Activated naive CD4-positive, alpha-beta T cell treated with anti-CD3 and anti-CD28 coated beads, Interleukin-2, amount 50 U/mL, for 16 hours (primary cell): ENCODE results near the gene DHX30.
"Not testable (repeated sequence)": the region's sequence is repeated elsewhere in the genome, so short reads cannot be mapped to it uniquely, and the experiment has no call there.

Source experiments
- DNase-seq: peaks from one replicate; pipeline ENCODE4 v3.0.0-alpha.2; 2020

DHX30 gene, protein sequence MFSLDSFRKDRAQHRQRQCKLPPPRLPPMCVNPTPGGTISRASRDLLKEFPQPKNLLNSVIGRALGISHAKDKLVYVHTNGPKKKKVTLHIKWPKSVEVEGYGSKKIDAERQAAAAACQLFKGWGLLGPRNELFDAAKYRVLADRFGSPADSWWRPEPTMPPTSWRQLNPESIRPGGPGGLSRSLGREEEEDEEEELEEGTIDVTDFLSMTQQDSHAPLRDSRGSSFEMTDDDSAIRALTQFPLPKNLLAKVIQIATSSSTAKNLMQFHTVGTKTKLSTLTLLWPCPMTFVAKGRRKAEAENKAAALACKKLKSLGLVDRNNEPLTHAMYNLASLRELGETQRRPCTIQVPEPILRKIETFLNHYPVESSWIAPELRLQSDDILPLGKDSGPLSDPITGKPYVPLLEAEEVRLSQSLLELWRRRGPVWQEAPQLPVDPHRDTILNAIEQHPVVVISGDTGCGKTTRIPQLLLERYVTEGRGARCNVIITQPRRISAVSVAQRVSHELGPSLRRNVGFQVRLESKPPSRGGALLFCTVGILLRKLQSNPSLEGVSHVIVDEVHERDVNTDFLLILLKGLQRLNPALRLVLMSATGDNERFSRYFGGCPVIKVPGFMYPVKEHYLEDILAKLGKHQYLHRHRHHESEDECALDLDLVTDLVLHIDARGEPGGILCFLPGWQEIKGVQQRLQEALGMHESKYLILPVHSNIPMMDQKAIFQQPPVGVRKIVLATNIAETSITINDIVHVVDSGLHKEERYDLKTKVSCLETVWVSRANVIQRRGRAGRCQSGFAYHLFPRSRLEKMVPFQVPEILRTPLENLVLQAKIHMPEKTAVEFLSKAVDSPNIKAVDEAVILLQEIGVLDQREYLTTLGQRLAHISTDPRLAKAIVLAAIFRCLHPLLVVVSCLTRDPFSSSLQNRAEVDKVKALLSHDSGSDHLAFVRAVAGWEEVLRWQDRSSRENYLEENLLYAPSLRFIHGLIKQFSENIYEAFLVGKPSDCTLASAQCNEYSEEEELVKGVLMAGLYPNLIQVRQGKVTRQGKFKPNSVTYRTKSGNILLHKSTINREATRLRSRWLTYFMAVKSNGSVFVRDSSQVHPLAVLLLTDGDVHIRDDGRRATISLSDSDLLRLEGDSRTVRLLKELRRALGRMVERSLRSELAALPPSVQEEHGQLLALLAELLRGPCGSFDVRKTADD

GRCh38 chr3:47802734-47803479 lies at the start of gene DHX30:
DHX30 (plus strand) TSS chr3:47803138; CDS start chr3:47810684, 7,546 bp downstream.
- peak; percentile 87 for DNase-seq

DNA sequence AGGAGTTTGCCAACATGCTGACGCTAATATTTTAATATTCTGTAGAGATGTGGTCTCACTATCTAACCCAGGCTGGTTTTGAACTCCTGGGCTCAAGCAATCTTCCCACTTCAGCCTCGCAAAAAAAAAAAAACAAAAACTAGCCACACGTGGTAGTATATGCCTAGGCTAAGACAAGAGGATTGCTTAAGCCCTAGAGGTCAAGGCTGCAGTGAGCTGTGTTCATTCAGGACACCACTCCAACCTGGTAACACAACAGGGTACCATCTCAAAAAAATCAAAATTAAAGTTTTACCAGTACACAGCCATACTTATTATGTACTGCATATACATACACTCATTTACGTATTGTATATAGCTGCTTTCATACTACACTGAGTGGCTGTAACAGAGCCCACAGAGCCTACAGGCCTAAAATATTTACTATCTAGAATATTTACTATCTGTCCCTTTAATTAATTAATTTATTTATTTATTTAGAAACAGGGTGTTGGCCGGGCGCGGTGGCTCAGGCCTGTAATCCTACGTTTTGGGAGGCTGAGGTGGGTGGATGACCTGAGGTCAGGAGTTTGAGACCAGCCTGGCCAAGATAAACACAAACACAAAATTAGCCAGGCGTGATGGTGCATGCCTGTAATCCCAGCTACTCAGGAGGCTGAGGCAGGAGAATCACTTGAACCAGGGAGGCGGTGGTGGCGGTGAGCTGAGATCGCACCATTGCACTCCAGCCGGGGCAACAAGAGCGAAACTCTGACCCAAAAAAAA lies 44.5 kb upstream of the DHX30 start:
- no peak for DNase-seq

- not testable (repeated sequence) for DNase-seq
These were observed 42.7 kb upstream of the DHX30 start for GRCh38 chr3:47760207-47760606.

DNA sequence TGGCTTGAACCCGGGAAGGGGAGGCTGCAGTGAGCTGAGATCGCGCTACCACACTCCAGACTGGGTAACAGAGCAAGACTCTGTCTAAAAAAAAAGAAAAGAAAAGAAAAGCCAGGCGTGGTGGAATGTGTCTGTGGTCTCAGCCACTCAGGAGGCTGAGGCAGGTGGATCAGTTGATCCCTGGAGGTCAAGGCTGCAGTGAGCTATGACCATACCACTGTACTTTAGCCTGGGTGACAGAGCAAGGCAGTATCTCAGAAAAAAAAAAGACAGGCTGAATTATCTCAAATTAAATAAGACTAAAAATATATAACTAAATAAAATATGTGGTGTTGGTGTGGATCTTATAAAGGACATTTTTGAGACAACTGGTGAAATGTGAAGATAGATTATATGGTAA lies 41.9 kb upstream of the DHX30 start:
- no peak for DNase-seq

GRCh38 chr3:47762233-47762632 lies 40.7 kb upstream of the DHX30 start:
- no peak for DNase-seq

DNA sequence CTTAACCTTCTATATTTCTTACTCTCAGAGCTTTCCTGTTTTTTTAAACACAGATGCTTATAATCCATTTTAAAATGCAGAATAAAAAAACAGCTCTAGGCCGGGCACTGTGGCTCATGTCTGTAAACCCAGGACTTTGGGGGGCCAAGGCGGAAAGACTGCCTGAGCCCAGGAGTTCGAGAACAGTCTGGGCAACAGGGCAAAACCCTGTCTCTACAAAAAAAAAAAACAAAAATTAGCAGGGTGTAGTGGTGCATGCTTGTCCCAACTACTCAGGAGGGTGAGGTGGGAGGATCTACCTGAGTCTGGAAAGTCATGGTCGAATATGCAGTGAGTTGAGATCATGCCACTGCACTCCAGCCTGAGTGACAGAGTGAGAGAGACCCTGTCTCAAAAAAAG lies 36.8 kb upstream of the DHX30 start:
- no peak for DNase-seq

- DNase-seq: no peak
These were observed 30.9 kb upstream of the DHX30 start for GRCh38 chr3:47772047-47772446.

DNA sequence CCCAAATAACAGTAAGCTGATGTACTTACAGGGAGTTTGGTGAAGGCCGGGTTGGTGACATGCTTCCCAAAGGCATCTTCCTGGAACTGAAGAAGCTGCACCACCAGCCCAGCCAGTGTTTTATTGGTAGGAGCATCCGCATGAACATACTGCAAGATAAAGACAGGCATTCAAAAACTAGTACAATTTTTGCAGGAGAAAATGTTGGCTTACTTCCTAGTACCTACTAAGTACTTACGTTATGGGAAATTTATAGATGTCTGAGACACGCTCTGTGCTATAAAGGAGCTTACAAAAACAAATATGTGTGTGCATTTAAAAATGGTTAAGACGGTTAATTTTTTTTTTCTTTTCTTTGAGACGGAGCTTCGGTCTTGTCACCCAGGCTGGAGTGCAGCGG lies 30.1 kb upstream of the DHX30 start:
- no peak for DNase-seq

DNA sequence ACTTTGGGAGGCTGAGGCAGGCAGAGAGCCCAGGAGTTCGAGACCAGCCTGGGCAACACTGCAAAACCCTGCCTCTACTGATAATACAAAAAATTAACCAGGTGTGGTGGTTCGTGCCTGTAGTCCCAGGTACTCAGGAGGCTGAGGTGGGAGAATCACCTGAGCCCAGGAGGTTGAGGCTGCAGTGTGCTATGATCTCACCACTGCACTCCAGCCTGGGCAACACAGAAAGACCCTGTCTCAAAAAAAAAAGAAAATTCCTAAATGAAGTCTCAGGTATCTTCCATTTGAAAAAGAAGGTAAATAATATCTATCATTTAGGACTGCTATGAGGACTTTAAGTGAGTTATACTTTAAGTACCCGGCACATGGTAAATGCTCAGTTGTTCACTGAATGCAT lies 24.2 kb upstream of the DHX30 start:
- DNase-seq: no peak

DNA sequence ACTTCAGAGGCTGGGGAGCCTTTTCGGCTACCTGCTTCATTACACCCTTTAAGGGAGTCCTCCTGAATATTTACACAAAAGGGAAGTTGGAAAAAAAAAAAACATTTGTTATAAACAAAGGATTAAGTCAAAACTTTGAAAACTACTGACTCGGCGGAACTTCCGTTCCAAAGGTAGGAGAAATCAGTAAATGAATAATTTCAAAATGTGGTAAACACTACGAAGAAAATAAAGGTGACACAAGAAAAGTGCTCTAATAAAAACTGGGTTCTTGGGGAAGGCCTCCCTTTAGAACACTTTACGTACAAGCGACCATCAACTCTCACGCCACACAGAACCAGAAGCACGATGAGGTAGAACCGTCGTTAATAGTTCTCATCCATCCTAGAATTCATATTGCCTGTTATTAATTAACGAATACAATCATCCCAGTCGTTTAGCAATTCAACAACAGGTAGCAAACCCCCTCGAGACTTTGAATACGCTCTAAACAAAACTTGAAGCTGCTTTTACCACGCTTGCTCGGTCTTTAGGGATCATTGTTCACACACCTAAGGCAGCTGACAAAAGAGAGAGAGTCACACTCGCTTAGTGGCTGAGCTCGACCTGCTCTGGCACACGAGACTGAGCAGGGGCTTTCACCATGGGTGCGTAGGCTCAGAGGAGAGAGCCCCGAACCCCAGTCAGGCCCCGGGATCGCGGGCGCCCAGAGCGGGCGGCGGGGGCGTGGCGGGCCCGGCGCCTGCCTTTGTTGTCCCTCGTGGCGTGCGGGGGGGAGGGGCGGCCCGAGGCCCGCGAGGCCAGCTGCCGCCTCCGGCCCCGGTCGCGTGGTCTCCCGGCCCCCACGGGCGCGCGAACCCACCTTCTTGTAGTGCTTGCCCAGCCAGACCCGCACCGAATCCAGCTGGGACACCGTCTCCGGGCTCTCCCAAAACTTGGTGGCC lies 21.9 kb upstream of the DHX30 start:
- DNase-seq: peak; percentile 71

DNA sequence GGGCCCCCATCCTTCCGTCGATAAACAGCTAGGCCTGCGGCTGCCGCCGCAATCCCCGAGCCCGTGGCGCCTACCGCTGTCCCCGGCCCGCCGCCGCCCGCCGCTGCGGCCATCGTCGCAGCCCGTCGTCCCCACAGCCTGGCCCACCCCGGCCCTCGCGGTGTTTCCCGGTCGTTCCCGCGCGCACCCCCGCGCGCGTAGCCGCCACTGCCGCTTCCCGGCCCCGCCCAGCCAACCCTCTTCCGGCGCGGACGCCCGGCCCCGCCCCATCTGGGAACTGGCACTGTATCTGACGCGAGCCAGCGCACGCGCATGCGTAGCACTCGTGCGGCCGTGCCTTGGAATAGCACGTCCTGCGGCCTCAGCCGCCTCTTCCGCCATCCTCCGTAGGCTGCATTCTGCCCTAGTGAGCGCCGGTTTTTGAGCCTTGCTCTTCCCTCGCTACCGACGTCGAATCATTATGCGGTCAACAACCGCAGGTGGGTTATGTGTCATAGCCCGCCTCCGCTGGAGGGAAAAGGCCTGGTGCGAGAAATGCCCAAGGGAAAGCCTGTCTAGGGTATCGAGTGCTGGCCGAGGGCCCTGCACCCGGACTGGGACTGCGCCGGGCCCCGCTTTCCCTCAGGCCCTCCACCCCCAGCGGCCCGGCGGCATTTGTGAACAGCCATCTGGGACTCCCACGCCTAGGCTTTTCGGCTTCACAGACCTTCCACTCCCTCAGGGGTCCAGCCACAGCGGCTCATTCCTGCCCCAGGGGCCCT lies 21.1 kb upstream of the DHX30 start, which contains the start of gene SMARCC1:
TSS of gene SMARCC1 (minus strand) at position 209 of the 761 bp plus-strand sequence. CDS start at position 113, 96 bp downstream.
- peak; percentile 97 for DNase-seq

- no peak for DNase-seq
These were observed 20.3 kb upstream of the DHX30 start for GRCh38 chr3:47782446-47783308.

DNA sequence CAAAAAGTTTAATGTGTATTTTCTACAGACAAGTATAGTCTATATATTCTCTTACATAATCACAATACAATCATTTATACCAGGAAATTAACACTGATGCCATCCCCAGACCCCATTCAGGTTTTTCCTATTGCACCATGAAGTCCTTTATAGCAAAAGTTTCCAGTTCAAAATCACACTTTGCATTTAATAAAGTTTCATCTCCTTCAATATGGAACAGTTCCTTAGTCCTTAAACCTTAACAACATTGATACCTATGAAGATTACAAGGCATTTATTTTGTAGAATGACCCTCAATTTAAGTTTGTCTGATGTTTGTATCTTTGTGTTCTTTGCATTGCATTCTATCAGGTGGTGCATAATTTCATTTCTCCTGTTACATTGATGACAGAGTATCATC lies 19.3 kb upstream of the DHX30 start:
- no peak for DNase-seq

GRCh38 chr3:47791193-47791855 lies 11.6 kb upstream of the DHX30 start:
- no peak for DNase-seq

DNA sequence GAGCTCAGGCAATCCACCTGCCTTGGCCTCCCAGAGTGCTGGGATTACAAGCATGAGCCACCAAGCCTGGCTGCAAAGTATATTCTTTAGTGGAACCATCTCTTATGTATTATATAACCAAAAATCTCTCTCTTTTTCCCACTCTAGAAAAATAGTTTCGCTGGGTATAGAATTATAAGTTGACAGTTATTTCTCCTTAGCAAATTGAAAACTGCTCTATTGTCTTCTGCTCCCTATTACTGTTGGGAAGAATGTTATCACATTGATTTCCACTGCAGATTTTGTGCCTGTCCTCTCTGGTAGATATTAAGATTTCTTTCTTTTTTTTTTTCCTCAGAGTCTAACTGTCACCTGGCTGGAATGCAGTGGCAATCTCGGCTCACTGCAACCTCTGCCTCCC lies 10.2 kb upstream of the DHX30 start:
- no peak for DNase-seq

DNA sequence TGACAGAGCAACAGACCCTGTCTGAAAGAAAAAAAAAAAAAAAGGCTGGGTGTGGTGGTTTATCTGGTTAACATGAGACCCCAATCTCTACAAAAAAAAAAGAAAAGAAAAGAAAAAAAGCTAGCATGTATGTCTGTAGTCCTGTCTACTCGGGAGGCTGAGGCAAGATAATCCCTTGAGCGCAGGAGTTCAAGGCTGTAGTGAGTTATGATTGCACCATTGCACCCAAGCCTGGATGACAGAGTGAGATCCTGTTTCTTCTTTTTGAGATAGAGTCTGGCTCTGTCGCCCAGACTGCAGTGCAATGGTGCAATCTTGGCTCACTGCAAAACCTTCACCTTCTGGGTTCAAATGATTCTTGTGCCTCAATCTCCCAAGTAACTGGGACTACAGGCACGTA lies 8.4 kb upstream of the DHX30 start:
- no peak for DNase-seq

- no peak for DNase-seq
These were observed 3.2 kb upstream of the DHX30 start for GRCh38 chr3:47799733-47800132.

- DNase-seq: no peak
These were observed 615 bp downstream of the DHX30 start for GRCh38 chr3:47803480-47804025.
